ENCODE data around the gene FADS1. TPM values are rescaled to one million over a fixed set of nuclear protein-coding genes. Genes with fewer than 3 reads are reported as not detected.

The FADS1 gene
- total RNA-seq, 1 donor from 2014 or later: 24.1 TPM

GRCh38 chr11:61828629-61829407 lies 12.0 kb upstream of the FADS1 start:
- Histone ChIP-seq H3K36me3 (no peaks in the 10 kb centered on the region), H3K27ac (replicated peaks) (peak overlapping the region; percentile 89), H3K4me1 (peaks cover 69% of the 10 kb centered on the region), H3K9me3 (replicated peaks) (no peaks in the 10 kb centered on the region), H3K27me3 (ENCODE audit: low read depth) (no peaks in the 10 kb centered on the region), H3K4me3 (peak overlapping the region; percentile 73)
- DNase-seq: peak; percentile 62
- intact Hi-C loops (cut with micrococcal nuclease): no loop called here
- peak; percentile 54 for TF ChIP-seq CTCF (IDR thresholded peaks at IDR 0.05; ENCODE audit: borderline replicate concordance)

GRCh38 chr11:61828379-61828628 lies 11.5 kb upstream of the FADS1 start:
- Histone ChIP-seq H3K4me3 (peak overlapping the region; percentile 73), H3K27ac (replicated peaks) (peak overlapping the region; percentile 89), H3K9me3 (replicated peaks) (no peaks in the 10 kb centered on the region), H3K4me1 (peaks cover 65% of the 10 kb centered on the region), H3K36me3 (no peaks in the 10 kb centered on the region), H3K27me3 (ENCODE audit: low read depth) (no peaks in the 10 kb centered on the region)
- no peak for TF ChIP-seq CTCF (IDR thresholded peaks at IDR 0.05; ENCODE audit: borderline replicate concordance)
- no peak for DNase-seq
- intact Hi-C loops (cut with micrococcal nuclease): no loop called here

GRCh38 chr11:61827571-61828378 lies 11.0 kb upstream of the FADS1 start, which contains the start of gene FADS2:
Gene FADS2, plus strand, starts transcription at chr11:61828300. Its CDS starts 91 bp downstream, at chr11:61828391.
- H3K4me1 ChIP-seq: peaks cover 60% of the 10 kb centered on the region
- H3K4me3 ChIP-seq: peak within 1 kb of the TSS; percentile 73
- intact Hi-C loops (cut with micrococcal nuclease): no loop called here
- peak; percentile 22 for TF ChIP-seq CTCF (IDR thresholded peaks at IDR 0.05; ENCODE audit: borderline replicate concordance)
- H3K9me3 ChIP-seq (replicated peaks): no peaks in the 10 kb centered on the region
- no peaks in the 10 kb centered on the region for H3K27me3 ChIP-seq (ENCODE audit: low read depth)
- peak; percentile 92 for DNase-seq
- H3K27ac ChIP-seq (replicated peaks): peak within 1 kb of the TSS; percentile 89
- no peaks in the 10 kb centered on the region for H3K36me3 ChIP-seq

- no peak for DNase-seq
- no peaks in the 10 kb centered on the region for H3K9me3 ChIP-seq (replicated peaks)
- peaks cover 53% of the 10 kb centered on the region for H3K4me1 ChIP-seq
- no peaks in the 10 kb centered on the region for H3K27me3 ChIP-seq (ENCODE audit: low read depth)
- TF ChIP-seq CTCF (IDR thresholded peaks at IDR 0.05; ENCODE audit: borderline replicate concordance): no peak
- H3K4me3 ChIP-seq: peak overlapping the region; percentile 73
- peak overlapping the region; percentile 89 for H3K27ac ChIP-seq (replicated peaks)
- H3K36me3 ChIP-seq: no peaks in the 10 kb centered on the region
- intact Hi-C loops (cut with micrococcal nuclease): no loop called here
These were observed 10.2 kb upstream of the FADS1 start for GRCh38 chr11:61826930-61827570.

GRCh38 chr11:61820174-61820573 lies 3.4 kb upstream of the FADS1 start:
- H3K36me3 ChIP-seq: no peaks in the 10 kb centered on the region
- H3K4me3 ChIP-seq: no peak overlapping the region
- peaks cover 24% of the 10 kb centered on the region for H3K4me1 ChIP-seq
- intact Hi-C loops (cut with micrococcal nuclease): no loop called here
- no peak for TF ChIP-seq CTCF (IDR thresholded peaks at IDR 0.05; ENCODE audit: borderline replicate concordance)
- H3K27me3 ChIP-seq (ENCODE audit: low read depth): no peaks in the 10 kb centered on the region
- no peak overlapping the region for H3K27ac ChIP-seq (replicated peaks)
- H3K9me3 ChIP-seq (replicated peaks): no peaks in the 10 kb centered on the region
- DNase-seq: no peak

All from left ventricle myocardium inferior (tissue), 1 donor.